GM18505 (cell line): ENCODE data around the gene SMYD3.

Experiments used
- ATAC-seq: cut with Tn5 transposase; IDR thresholded peaks from one replicate; pipeline ENCODE4 v1.9.1; 2021; ENCODE audit not compliant: unreplicated experiment
- POLR2A ChIP-seq: IDR thresholded peaks from 4 replicates; pipeline ENCODE4 v1.6.1; 2011; ENCODE audit warnings: borderline replicate concordance; ENCODE audit not compliant: insufficient read depth, insufficient read length; ENCODE audit errors: extremely low read depth

SMYD3 gene

DNA sequence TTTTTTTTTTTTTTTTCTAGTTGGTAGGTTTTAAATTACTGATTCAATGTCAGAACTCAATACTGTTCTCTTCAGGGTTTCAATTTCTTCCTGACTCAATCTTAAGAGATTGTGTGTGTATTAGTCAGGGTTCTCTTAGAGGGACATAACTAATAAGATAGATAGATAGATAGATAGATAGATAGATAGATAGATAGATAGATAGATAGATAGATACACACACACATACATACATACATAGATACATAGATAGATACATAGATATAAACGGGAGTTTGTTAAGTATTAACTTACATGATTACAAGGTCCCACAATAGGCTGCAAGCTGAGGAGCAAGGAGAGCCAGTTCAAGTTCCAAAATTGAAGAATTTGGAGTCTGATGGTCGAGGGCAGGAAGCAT is 251.3 kb downstream of the SMYD3 start:
- no peak for TF ChIP-seq POLR2A
- no peak for ATAC-seq

DNA sequence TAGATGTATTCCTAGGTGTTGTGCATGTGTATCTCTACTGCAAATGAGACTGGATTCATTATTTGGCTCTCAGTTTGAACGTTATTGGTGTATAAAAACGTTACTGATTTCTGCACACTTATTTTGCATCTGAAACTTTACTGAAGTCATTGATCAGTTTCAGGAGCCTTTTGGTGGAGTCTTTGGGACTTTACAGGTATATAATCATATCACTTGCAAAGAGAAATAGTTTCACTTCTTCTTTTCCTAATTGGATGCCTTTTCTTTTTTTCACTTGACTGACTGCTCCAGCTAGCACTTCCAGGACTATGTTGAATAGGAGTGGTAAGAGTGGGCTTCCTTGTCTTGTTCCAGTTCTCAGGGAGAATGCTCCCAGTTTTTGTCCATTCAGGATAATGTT is 252.2 kb downstream of the SMYD3 start:
- no peak for TF ChIP-seq POLR2A
- no peak for ATAC-seq

DNA sequence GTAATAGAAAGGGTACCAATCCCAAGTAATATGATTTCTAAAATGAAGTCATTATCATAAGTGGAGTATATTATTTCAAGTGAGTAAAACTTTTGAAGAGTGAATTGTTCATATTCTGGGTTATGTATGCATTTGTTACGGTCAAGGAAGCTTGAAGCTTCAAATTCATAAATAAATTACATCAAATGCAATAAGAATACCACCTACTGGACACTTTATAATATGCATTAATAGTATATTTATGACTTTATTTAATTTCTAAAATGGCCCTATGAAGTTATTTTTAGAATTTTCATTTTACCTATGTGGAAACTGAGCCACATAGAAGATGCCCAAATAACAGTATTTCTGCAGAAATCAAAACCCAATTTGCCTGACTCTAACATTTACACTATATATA is 260.6 kb downstream of the SMYD3 start:
- no peak for ATAC-seq
- no peak for TF ChIP-seq POLR2A

DNA sequence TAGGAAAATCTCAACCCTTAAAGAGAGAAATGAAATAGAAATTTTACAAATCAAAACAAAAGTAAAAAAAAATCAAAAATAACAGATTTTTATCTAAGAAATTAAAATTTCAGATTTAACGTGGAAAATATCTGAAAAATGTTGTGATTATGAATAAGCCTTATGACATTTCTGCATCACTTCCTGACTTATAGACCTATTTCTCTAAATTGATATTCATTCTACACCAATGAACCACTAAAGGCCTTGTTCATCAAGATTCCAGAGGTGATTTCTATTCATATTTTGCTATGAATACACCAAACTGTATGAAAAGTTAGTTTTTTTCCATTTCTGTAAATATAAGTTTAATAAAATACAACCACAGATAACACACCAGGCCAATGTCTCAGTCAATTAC is 261.5 kb downstream of the SMYD3 start:
- ATAC-seq: no peak
- TF ChIP-seq POLR2A: no peak

DNA sequence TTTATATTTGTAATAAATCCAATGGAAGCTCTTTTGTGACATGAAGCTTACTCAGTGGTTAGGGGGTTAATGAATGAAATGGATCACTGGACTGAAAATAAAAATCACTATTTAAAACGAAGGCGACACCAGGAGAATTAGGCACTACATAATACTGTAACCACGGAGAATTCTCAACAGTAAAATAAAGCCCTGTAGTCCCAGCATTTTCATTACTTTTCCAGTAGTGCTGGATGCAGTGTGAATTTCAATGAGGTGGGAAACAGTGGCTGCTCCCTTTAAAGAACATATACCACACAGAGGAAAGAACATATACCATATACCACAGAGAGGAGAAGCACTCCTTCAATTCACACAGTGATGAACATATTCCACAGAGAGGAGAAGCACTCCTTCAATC is 275.0 kb downstream of the SMYD3 start:
- no peak for ATAC-seq
- no peak for TF ChIP-seq POLR2A

DNA sequence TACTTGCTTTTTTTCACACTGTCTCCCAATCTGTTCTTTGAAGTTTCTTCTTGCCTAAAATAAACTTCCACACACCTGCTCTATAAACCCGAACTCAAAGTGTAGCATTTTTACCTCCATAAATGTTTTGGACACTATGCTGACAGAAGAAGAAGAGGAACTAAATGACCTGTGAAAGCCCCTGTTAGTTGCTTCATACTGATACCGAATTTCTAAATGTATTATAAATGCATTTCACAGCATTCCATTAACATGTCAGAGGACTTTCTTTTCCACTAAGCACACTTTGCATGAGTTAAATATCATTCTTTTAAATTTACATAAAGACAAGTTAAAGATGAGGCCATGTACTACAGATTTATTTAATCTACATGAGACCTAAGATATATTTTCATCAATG is 281.0 kb downstream of the SMYD3 start:
- no peak for ATAC-seq
- TF ChIP-seq POLR2A: no peak

DNA sequence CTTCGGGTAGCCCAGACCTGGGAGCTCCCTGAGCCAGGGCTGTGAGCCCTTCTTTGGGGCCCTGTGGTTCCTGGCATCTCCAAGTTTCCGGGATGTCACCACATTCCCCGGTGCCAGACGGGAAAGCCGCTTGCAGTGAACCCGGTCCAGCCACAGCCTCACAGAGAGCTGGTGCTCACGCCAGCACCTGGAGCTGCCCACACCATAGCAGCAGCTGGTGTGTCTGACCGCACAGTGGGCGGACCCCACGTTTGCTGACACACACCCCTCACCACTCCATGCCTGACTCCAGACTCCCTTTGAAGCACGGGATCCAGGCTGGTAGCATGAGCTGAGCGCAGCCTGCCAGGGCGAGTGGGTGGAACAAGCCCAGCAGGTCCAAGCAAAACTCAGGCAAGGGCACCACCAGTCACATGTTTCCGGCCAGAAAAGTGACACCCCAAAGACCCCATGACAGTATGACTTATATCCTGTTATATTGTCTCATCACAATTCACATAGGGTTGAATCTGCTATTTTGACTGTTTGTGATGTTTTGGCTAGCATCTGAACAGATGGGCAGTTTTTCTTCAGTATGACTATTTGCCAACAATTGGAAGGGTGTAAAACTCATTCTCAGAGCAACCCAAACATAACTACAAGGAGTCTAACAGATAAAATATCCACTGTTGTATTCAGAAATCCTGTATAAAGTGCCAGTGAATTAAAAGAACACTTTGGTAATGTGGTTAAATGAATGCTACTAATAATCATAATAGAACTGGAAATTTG is 285.4 kb downstream of the SMYD3 start:
- ATAC-seq: no peak

DNA sequence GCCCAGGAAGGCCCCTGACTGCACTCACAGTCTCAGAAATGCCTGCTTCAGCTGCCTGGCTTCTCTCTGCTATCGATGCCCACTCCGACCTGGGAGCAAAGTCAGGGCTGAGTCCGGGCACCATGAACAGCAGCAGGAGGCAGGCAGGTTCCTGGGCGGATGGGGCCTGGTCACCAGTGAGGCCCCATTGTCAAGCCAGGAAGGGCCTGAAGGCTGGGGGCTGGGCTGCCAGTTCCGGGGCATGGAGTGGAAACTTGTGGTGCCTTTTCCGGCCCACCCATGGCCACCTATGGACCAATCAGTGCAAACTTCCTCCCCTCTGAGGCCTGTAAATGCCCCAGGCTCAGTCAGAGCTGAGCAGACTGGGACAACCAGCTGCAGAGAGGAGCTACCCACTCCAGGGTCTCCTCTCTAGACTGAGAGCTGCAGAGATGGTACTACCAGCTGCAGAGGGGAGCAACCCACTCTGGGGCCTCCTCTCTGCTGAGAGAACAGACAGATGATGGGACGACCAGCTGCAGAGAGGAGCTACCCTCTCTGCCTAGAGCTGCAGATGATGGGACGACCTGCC is 286.5 kb downstream of the SMYD3 start:
- ATAC-seq: no peak
- TF ChIP-seq POLR2A: no peak

More for the DNA sequence above, 285.4 kb downstream of the SMYD3 start:
- TF ChIP-seq POLR2A: no peak

DNA sequence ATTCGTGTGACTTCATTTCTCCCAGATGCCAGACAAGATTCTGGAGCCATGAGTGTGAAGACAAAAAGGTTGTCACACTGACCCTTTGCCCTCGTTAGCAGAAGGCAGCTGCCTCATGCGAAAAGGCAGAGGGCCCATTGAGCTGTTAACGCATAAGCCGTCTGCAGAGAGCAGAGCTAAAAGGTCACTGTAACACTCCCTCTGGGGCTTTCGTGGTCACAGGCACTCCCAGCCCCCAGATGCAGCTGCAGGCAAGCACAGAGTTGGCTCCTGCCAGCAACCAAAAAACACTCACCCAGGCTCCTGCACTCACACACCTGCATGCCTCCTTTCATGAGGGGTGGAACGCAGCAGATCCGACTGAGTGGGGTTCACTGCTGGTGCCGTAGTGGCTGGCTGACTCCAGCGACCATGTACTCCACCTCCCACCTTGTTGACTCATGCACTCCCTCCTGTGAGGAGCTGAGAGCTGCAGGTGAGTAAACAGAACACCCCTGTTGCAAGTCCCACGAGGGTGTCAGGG is 287.5 kb downstream of the SMYD3 start:
- no peak for TF ChIP-seq POLR2A
- no peak for ATAC-seq

DNA sequence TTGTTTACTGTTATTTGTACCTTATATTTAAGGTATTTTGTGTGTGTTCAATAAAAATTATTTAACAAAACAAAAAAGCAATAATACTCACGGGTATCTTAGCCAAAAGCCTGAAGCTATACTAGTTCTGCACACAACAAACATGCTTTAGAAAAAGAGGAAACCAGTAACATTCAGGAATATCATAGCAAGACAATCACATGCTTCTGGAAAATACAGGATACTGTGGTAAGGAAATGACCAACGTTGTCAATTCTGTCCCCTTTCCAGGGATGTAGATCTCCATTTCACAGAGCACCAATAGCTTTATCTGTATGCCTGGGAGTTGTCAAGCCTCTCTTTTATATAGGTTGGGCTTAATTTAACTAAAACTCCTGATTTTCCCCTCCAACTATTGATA is 288.4 kb downstream of the SMYD3 start:
- ATAC-seq: no peak
- TF ChIP-seq POLR2A: no peak

DNA sequence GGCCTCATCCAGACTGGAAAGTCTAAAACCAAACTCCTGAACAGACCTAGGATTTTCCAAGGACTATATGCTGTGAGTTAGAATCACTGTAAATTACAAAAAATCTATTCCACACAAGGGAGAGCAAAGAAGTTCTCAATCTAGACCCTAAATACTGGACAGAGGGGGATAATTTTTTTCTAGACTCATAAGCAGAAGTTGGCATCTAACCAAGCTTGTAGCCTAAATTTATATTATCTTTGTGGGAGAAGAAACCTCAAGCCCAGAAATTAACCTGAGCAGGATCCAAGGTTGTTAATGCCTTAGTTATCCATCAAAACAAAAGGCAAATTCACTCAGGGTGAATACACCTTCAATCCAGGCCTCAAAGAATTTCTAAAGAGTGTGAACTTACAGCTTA is 290.2 kb downstream of the SMYD3 start:
- TF ChIP-seq POLR2A: no peak
- ATAC-seq: no peak

DNA sequence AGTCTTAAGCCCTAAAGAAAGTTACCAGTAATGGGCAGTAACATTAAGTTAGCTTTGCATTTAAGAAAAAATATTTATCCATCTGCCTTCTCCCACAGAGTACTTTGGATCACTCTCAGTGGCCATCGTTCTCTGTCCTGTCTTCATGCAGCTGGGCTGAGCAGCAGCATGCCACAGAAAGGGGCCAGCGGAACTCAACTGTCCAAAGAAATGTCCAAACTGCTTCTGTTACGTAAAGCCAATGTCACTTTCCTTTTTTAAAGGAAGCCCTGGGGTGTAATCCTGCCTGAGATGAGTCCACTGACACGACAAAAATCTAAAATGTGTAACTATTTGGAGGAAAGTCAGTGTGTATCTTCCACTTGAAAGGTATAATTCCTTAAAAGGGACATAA is 291.6 kb downstream of the SMYD3 start:
- no peak for ATAC-seq
- no peak for TF ChIP-seq POLR2A

DNA sequence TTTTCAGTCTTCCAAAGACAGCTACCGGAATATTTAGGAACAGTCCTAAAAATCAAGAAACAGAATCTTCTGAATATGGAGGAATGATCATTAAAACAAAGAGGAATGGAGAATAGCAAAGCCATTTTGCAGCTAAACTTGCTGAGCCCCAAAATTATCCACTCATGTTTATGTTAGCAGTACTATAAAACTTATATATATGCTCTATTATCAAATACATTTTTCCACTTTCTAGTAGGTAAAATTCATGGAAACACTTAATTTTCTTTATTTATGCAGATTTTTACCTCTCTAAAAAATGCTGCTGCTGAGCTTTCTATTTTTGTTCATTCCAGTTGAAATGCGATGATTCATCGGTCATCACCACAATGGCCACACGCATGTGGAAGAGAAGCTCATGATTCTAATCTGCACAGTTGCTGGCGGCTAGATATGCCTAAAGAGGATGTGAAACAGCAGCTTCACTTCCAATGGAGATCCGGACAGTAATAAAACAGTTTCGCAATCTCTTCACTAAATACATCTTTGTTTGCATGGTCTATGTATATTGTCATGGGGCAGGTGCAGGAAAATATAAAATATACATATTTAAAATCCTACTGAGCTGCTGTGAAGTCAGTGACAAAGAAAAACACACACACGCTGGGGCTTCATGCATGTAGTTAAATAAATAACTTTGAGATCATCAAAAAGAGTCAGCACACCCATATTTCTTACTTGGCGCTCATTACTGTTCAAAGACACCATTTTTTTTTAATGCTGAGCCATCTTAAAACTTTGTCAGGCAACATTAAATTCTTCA is 292.2 kb downstream of the SMYD3 start:
- peak; percentile 98 for ATAC-seq
- no peak for TF ChIP-seq POLR2A
